Progenitor cell of endocrine pancreas (in vitro differentiated cells): ENCODE measurements around the gene RPL21. TPM values are rescaled to one million over a fixed set of nuclear protein-coding genes. Genes with fewer than 3 reads are reported as not detected.

Experiments used
- DNase-seq: peaks from one replicate; pipeline ENCODE4 v3.0.0; 2021; ENCODE audit warnings: low spot score; ENCODE audit not compliant: unreplicated experiment
- H3K27ac Mint-ChIP-seq: 2 replicates; pipeline ENCODE4 v1.8.0; 2021; ENCODE audit warnings: mild to moderate bottlenecking, moderate library complexity, mixed read lengths
- H3K27me3 Mint-ChIP-seq: 2 replicates; pipeline ENCODE4 v1.8.0; 2021; ENCODE audit warnings: mixed read lengths
- H3K36me3 Mint-ChIP-seq: 2 replicates; pipeline ENCODE4 v1.8.0; 2022; ENCODE audit warnings: mixed read lengths; ENCODE audit not compliant: insufficient read depth
- H3K4me1 Mint-ChIP-seq: 2 replicates; pipeline ENCODE4 v1.8.0; 2021; ENCODE audit warnings: low read depth, mixed read lengths
- H3K4me3 Mint-ChIP-seq: 2 replicates; pipeline ENCODE4 v1.8.0; 2021; ENCODE audit warnings: low read depth, mild to moderate bottlenecking, moderate library complexity, mixed read lengths
- H3K9me3 Mint-ChIP-seq: 2 replicates; pipeline ENCODE4 v1.8.0; 2021; ENCODE audit warnings: low read depth, mixed read lengths
- CTCF ChIP-seq: fragments of 200-600 bp; sonication (generic); IDR thresholded peaks from one replicate; pipeline ENCODE4 v1.5.0; 2021; ENCODE audit warnings: antibody characterized with exemption, mild to moderate bottlenecking; ENCODE audit not compliant: unreplicated experiment
- total RNA-seq: library from RNA; stranded (reverse); gene quantifications from 2 replicates; pipeline ENCODE4 v1.2.1, GENCODE V29; 2021

RPL21 gene
- total RNA-seq, 1 donor from 2014 or later, result 742 TPM

GRCh38 chr13:27257648-27258253 is 6.4 kb downstream of the RPL21 start:
- no peaks in the 10 kb centered on the region for H3K9me3 Mint-ChIP-seq
- TF ChIP-seq CTCF, result no peak
- no peaks in the 10 kb centered on the region for H3K27me3 Mint-ChIP-seq
- no peak for DNase-seq
- no peak overlapping the region for H3K4me3 Mint-ChIP-seq
- H3K36me3 Mint-ChIP-seq, result peaks cover 27% of the 10 kb centered on the region
- H3K27ac Mint-ChIP-seq, result peak overlapping the region; percentile 46
- peaks cover 12% of the 10 kb centered on the region for H3K4me1 Mint-ChIP-seq

GRCh38 chr13:27258637-27259386 is 7.5 kb downstream of the RPL21 start:
- peaks cover 23% of the 10 kb centered on the region for H3K36me3 Mint-ChIP-seq

GRCh38 chr13:27259831-27260230 is 8.5 kb downstream of the RPL21 start:
- no peaks in the 10 kb centered on the region for H3K27me3 Mint-ChIP-seq
- no peaks in the 10 kb centered on the region for H3K4me1 Mint-ChIP-seq
- H3K9me3 Mint-ChIP-seq, result no peaks in the 10 kb centered on the region
- H3K4me3 Mint-ChIP-seq, result no peak overlapping the region
- peak overlapping the region; percentile 76 for H3K27ac Mint-ChIP-seq
- DNase-seq, result no peak
- TF ChIP-seq CTCF, result no peak
- peaks cover 19% of the 10 kb centered on the region for H3K36me3 Mint-ChIP-seq

More at GRCh38 chr13:27258637-27259386, 7.5 kb downstream of the RPL21 start:
- TF ChIP-seq CTCF, result no peak
- Mint-ChIP-seq H3K4me1 (peaks cover 1% of the 10 kb centered on the region), H3K4me3 (no peak overlapping the region), H3K27me3 (no peaks in the 10 kb centered on the region), H3K9me3 (no peaks in the 10 kb centered on the region), H3K27ac (peak overlapping the region; percentile 37)
- no peak for DNase-seq

- no peak for DNase-seq
- Mint-ChIP-seq H3K27ac (no peak overlapping the region), H3K36me3 (peaks cover 16% of the 10 kb centered on the region), H3K9me3 (no peaks in the 10 kb centered on the region), H3K4me3 (no peak overlapping the region), H3K4me1 (no peaks in the 10 kb centered on the region), H3K27me3 (no peaks in the 10 kb centered on the region)
- no peak for TF ChIP-seq CTCF
These were observed 10.0 kb downstream of the RPL21 start for GRCh38 chr13:27261396-27261795.

- Mint-ChIP-seq H3K36me3 (peaks cover 8% of the 10 kb centered on the region), H3K4me1 (no peaks in the 10 kb centered on the region), H3K4me3 (no peak overlapping the region), H3K27ac (no peak overlapping the region), H3K9me3 (no peaks in the 10 kb centered on the region), H3K27me3 (peaks cover 4% of the 10 kb centered on the region)
- no peak for TF ChIP-seq CTCF
- no peak for DNase-seq
These were observed 12.1 kb downstream of the RPL21 start for GRCh38 chr13:27263438-27263837.
